HG03571 (cell line): ENCODE results near the gene FGA.

Source experiments
- ATAC-seq: cut with Tn5 transposase; IDR thresholded peaks from one replicate; pipeline ENCODE4 v1.9.1; 2021; ENCODE audit not compliant: unreplicated experiment

Gene FGA

DNA sequence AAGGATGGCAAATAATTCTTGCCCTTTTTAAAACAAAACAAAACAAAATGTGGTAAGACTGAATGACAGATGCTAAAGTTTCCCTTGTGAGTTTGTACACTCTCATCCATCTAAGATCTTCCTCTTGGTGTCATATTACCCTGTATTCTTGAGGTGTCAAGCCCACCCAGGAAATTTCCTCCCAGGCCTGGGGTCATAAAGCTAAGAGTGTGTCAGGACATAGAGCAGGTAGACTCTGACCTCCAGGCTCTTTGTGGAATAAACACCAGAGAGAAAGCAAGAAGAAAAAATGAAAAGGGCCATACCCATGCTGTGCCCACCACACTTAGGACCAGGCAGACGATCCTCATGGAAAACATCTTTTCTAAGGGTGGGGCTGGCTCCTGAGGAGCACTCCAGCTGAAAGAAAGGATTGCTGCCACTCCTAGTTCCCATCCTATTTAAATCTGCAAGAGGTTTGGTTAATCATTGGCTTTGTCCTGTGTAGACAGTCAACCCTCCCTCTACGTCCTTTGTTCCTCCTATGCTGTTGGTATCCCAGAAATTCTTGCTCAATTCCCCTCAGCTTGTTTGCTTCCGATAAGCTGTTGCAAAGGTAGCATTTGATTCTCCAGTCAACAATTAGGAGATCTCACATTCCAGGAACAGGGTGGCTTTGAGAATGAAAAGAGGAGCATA lies at the start of gene FGA:
Gene FGA, minus strand, starts transcription at position 414 of the 678 bp plus-strand sequence. Its CDS starts 55 bp downstream, at position 359.
- ATAC-seq = no peak

GRCh38 chr4:154634058-154634457 lies 43.5 kb upstream of the FGA start:
- no peak for ATAC-seq

DNA sequence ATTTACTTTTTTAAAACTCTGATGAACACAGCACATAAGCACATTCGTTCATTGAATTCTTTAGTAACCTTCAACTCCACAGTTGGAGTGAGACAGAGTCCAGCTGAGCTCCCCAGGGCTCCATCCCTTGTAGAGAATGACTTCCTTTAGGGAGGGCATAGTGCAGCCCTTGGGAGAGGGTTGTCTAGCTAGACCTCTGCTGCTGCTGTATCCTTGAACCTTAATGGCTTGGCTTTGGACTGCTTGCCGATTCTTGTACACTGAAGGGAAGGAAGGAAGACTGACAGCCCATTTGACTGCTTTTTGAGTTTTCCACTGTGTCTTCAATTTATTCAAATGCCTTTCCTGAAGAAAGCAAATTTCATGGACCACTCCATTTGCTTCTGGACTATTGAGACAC lies 41.3 kb upstream of the FGA start:
- ATAC-seq = no peak

DNA sequence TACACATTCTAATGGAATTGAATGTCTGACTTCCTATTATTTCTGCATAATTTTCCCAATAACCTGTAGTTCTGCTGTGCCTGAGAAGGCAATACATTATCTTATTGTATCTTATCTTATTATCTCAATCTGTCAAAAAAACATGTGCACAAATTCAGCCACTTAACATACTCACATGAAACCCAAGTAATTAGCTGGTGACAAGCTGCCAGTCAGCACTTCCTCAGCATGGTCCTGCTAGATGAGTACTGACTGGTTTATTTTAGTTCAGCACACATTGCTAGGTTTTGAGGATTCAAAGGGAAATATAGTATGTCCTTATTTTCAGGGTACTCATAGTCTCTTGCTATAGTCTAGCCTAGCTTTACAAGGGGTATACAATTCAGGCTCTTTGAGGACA lies 39.8 kb upstream of the FGA start:
- ATAC-seq = no peak

DNA sequence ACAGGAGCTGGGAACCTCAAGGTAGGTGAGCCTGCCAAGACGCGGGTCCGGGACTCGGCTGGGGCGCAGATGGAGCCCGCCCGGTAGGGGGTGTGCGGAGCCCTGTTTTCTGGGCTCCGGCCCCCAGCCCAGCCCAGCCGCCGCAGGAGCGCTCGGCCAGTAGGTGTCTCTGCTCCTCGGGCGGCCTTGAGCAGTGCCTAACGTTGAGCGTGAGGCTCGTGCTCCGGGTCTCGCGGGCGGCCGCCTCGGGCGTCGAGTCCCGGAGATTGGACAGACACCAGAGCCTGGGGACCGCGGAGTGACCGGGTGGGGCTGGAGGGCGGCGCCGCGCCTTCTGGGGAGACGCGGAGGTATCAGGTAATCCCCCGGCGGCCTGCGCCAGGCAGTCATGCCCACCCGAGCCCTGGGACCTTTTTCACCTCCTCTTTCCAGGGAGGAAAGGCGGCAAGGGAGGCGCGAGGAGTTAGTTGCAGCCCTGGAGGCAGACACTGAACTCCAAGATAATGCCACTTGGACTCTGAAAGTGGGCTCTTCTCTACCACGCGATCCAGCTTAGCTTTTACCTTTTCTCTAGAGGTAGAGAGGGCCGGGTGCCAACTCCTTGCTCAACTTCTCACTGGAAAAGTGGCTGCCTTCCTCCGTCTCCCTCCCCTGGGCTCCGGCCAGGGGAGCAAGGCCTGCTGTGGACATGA lies 36.4 kb upstream of the FGA start:
- peak; percentile 86 for ATAC-seq

GRCh38 chr4:154625971-154626370 lies 35.4 kb upstream of the FGA start:
- ATAC-seq = no peak

DNA sequence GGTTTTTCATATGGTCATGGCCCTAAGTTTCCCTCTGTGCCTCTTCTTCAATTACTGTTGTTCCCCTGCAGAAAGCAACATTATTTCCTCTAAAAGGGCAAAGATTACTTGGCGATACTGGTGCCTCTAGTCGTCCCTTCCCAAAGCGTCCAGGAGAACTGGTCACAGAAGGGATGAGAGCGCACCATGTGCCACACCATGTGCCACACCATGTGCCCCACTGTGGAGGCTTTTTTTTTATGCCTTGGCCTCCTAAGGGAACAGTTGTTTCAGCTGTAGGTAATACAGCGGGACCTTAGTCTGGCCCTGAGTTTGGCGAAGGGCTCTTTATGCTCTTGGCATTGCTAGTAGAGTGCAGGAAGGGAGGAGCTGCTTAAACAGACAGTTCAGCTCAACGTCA lies 33.5 kb upstream of the FGA start:
- ATAC-seq = no peak

DNA sequence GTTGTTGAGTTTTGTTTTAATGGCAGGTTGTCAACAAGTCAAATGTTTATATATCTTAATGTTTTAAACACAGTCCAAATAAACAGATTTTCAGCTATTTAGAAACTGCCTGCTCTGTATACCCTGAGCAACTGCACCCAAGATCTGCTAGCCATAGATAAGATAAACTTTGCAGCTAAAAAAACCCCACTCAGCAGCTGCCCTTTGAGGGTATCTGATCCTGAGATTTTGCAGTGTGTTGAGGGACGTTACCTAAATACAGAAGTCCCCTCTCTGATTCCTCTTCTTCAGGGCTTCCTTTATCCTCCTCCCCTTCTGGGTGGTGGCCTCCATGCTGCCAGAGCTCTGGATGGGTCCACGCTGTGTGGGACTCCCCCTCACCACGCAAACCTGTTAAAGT lies 32.9 kb upstream of the FGA start:
- no peak for ATAC-seq

- ATAC-seq = peak; percentile 42
Measured at GRCh38 chr4:154622598-154622997, 32.1 kb upstream of the FGA start.

DNA sequence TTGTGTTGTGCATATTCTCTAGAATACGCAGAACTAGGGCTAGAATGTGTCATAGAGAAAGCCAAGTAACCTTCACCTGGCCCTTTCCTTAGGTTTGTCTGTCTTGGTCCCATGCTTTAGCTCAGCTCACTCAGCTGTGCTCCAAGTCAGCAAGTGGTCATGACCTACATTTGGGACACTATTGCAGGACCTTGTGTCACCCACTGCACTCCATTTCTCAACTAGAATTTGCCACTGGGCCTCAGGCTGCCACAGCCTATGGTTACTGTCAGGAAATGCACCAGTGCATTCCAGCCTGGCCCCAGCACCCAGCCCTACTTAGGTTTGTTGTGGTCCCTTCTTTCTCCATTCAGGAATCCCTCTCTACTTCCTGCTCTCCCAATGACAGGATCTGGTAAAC lies 29.6 kb upstream of the FGA start:
- ATAC-seq = no peak

DNA sequence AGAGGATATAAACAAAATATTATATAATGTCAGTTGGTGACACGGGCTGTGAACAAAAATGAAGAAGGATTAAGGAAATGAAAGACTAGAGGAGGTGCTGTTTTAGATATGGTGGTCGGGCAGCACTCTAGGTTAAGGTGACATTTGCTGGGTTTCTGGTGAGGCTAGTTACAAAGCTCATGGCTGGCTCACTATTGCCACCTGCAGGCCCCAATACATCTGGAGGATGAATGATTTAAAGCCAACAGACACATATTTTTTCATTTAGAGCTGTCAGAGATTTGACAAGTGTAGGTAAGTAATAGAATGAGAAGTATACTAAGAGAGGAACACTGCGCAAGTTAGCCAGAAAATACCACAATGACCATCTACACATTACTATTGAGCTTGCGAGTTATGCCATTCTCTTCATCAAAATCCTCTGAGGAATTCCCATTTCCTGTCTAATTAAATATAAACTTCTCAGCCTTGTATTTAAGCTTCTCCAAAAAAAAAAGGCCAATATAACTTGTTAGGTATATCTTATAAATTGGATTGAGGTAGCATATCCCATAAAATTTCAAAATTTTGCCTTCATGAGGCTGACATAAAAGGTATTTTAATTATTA lies 28.3 kb upstream of the FGA start:
- peak; percentile 46 for ATAC-seq

- ATAC-seq = no peak
Measured at GRCh38 chr4:154617820-154618317, 27.3 kb upstream of the FGA start.

- peak; percentile 94 for ATAC-seq
Measured at GRCh38 chr4:154616731-154617130, 26.2 kb upstream of the FGA start.

- no peak for ATAC-seq
Measured at GRCh38 chr4:154616287-154616686, 25.7 kb upstream of the FGA start.

DNA sequence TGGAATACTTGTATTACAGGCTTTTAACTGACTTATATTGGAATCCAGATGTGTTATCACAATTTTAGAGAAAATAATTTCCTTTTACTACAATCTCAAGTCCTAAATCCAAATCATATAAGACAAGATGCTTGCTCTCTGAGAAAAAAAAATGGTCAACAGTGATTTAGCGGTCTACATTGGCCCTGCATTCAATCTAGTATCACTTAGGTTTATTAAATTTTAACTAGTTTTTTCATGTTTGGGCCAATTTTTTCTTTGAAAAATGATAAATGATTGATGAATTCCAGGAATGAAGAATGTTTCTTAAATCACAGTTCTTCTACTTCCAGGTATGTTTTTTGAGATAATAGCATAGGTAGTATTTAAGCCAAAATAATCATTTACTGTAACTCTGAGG lies 24.7 kb upstream of the FGA start:
- ATAC-seq = no peak

GRCh38 chr4:154614306-154614705 lies 23.8 kb upstream of the FGA start:
- no peak for ATAC-seq

- no peak for ATAC-seq
Measured at GRCh38 chr4:154612472-154613414, 22.2 kb upstream of the FGA start, which contains the start of gene FGG. FGG (minus strand) TSS chr4:154612656; CDS start chr4:154612609, 47 bp downstream.

DNA sequence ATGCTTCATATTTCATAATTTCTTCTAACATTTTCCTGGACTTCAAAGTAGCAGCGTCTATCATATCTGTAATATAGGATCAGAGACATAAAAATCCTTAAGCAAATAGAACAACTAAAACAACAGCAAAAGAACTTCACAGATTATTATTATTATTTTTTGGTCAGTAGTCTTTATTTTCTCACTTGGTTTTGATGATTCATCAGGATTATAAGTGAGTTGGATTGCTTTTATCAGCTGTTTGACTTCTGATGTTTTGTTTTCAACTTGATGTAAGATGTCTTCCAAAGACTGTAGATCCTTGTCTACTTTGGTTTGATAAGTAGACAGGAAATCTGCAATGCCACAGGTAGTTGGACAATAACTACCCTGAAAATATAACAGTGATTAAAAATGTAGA lies 21.3 kb upstream of the FGA start:
- ATAC-seq = no peak

- ATAC-seq = no peak
Measured at GRCh38 chr4:154610582-154610981, 20.0 kb upstream of the FGA start.

GRCh38 chr4:154609532-154609931 lies 19.0 kb upstream of the FGA start:
- ATAC-seq = no peak
